OCI-LY1 (cell line): ENCODE measurements around the gene CLEC4E.

Experiments used
- CTCF ChIP-seq: fragments of 200-600 bp; sonication (generic), shearing (Covaris generic); IDR thresholded peaks from 2 replicates; pipeline ENCODE4 v1.5.1; 2017; ENCODE audit warnings: mild to moderate bottlenecking, antibody characterized with exemption, low read length, moderate library complexity, mixed read lengths
- EZH2 ChIP-seq: fragments of 200-600 bp; sonication (generic), shearing (Covaris generic); IDR thresholded peaks from 2 replicates; pipeline ENCODE4 v1.8.0; 2017; ENCODE audit warnings: borderline replicate concordance, mixed run types, mild to moderate bottlenecking, antibody characterized with exemption, low read length, moderate library complexity, mixed read lengths

GRCh38 chr12:8547645-8548044 is 6.9 kb upstream of the CLEC4E start:
- TF ChIP-seq CTCF, result no peak
- no peak for TF ChIP-seq EZH2
